ENCODE data around the gene MRTFA. TPM values are rescaled to one million over a fixed set of nuclear protein-coding genes. Genes with fewer than 3 reads are reported as not detected.
A peak's percentile ranks its signal among the peaks of the same experiment; 100 is the strongest.

Gene MRTFA
- total and polyA plus RNA-seq, 4 donors = 7.5 to 22.0 (median 9.6) TPM

GRCh38 chr22:40653361-40653760 is 16.8 kb upstream of the MRTFA start:
- H3K4me3 ChIP-seq (ENCODE audit: low read depth in 1 of 3, low read length in 3 of 3) = no peak overlapping the region
- TF ChIP-seq TAF1 (conservative IDR thresholded peaks at IDR 0.05) = no peak
- no peak for TF ChIP-seq HNF4G (IDR thresholded peaks at IDR 0.05)
- TF ChIP-seq, protein P1, sequence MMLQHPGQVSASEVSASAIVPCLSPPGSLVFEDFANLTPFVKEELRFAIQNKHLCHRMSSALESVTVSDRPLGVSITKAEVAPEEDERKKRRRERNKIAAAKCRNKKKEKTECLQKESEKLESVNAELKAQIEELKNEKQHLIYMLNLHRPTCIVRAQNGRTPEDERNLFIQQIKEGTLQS (IDR thresholded peaks at IDR 0.05) = no peak
- no peak for TF ChIP-seq FOXA2 (IDR thresholded peaks at IDR 0.05)
- TF ChIP-seq EGR1 (IDR thresholded peaks at IDR 0.05; ENCODE audit: low read depth in 2 of 2) = no peak
- no peak for TF ChIP-seq FOXA1 (IDR thresholded peaks at IDR 0.05)
- no peak for TF ChIP-seq NR2F2 (IDR thresholded peaks at IDR 0.05)
- no peak for TF ChIP-seq SP1 (IDR thresholded peaks at IDR 0.05)
- TF ChIP-seq HNF4A (conservative IDR thresholded peaks at IDR 0.05) = no peak
- TF ChIP-seq ZBTB33 (IDR thresholded peaks at IDR 0.05) = no peak
- TF ChIP-seq, protein P2, sequence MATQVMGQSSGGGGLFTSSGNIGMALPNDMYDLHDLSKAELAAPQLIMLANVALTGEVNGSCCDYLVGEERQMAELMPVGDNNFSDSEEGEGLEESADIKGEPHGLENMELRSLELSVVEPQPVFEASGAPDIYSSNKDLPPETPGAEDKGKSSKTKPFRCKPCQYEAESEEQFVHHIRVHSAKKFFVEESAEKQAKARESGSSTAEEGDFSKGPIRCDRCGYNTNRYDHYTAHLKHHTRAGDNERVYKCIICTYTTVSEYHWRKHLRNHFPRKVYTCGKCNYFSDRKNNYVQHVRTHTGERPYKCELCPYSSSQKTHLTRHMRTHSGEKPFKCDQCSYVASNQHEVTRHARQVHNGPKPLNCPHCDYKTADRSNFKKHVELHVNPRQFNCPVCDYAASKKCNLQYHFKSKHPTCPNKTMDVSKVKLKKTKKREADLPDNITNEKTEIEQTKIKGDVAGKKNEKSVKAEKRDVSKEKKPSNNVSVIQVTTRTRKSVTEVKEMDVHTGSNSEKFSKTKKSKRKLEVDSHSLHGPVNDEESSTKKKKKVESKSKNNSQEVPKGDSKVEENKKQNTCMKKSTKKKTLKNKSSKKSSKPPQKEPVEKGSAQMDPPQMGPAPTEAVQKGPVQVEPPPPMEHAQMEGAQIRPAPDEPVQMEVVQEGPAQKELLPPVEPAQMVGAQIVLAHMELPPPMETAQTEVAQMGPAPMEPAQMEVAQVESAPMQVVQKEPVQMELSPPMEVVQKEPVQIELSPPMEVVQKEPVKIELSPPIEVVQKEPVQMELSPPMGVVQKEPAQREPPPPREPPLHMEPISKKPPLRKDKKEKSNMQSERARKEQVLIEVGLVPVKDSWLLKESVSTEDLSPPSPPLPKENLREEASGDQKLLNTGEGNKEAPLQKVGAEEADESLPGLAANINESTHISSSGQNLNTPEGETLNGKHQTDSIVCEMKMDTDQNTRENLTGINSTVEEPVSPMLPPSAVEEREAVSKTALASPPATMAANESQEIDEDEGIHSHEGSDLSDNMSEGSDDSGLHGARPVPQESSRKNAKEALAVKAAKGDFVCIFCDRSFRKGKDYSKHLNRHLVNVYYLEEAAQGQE (IDR thresholded peaks at IDR 0.05) = no peak
- TF ChIP-seq RXRA (IDR thresholded peaks at IDR 0.05) = no peak
- no peak for TF ChIP-seq RAD21 (IDR thresholded peaks at IDR 0.05)
- TF ChIP-seq GABPA (IDR thresholded peaks at IDR 0.05 in 1 of 2, conservative IDR thresholded peaks at IDR 0.05 in 1 of 2) = no peak
- TF ChIP-seq YY1 (IDR thresholded peaks at IDR 0.05) = no peak
- no peaks in the 10 kb centered on the region for H3K36me3 ChIP-seq (ENCODE audit: control insufficient read depth in 4 of 4, insufficient read depth in 3 of 4, low read depth in 1 of 4, low read length in 3 of 4)
- WGBS = 96% methylated on average over 9 of the region's 9 CpGs
- no peaks in the 10 kb centered on the region for H3K9me3 ChIP-seq (ENCODE audit: control insufficient read depth in 4 of 4, low read length in 3 of 4)
- no peaks in the 10 kb centered on the region for H3K27me3 ChIP-seq (ENCODE audit: control insufficient read depth in 4 of 4, insufficient read depth in 4 of 4, low read length in 3 of 4)
- peak overlapping the region in 1 of 2 donors; percentile 12 for H3K27ac ChIP-seq (ENCODE audit: low read depth in 1 of 2, low read length in 2 of 2)
- peaks cover 2 to 16% (median 5%) of the 10 kb centered on the region in 4 donors for H3K4me1 ChIP-seq (ENCODE audit: control insufficient read depth in 4 of 4, insufficient read depth in 4 of 4, low read length in 3 of 4)
- H3K9ac ChIP-seq (ENCODE audit: low read depth in 1 of 2, low read length in 2 of 2) = no peak overlapping the region
- no peak for DNase-seq (ENCODE audit: low spot score)

DNA sequence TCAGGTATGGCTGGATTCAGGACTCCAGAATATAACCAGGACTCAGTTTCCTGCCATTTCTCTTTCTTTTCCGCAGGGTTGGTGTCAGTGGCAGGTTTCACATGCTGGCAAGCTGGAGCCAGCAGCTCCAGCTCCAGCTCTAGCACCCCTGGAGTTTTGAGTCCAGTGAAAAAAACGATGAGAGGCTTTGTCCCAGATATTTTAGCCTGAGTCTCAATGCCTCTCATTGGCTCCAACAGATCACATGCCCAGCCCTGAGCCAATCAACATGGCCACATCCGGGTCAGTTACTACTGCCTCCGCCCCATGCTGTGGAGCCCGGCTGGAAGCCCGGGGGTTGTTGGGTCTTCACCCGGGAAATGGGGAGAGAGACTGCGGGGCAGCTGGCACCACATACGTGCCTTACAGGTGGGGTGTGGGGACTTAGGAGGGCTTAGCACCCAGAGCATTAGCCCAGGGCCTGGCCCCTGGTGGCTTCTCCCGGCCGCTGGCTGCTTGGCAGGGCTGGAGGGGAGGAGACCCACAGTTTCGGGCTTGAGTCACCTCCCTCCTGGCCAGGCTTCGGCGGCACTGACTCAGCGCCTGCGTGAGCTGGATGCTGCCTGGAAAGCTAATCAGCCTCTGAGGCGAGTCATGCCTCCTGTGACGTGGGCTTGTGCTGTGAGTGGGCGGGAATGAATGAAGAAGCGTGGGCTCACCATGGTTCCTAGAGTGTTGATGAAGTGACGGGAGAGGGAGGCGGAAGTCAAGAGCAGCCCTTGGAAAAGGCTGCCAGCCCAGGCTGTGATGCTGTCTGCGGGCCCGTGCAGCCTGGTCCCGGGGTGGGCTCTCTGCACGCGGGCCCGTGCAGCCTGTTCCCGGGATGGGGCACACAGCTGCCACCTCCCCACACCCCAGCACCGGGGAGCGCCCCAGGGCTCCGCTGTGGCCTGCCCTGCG is 15.3 kb upstream of the MRTFA start:
- peak in 1 of 2 donors; percentile 61 for TF ChIP-seq JUND (IDR thresholded peaks at IDR 0.05)
- TF ChIP-seq, protein P1 (IDR thresholded peaks at IDR 0.05) = peak; percentile 14
- peak; percentile 53 for TF ChIP-seq NR2F2 (IDR thresholded peaks at IDR 0.05)
- no peak for TF ChIP-seq GABPA (IDR thresholded peaks at IDR 0.05 in 1 of 2, conservative IDR thresholded peaks at IDR 0.05 in 1 of 2)
- TF ChIP-seq SP1 (IDR thresholded peaks at IDR 0.05) = peak; percentile 28
- peak; percentile 57 for TF ChIP-seq YY1 (IDR thresholded peaks at IDR 0.05)
- no peak for TF ChIP-seq RXRA (IDR thresholded peaks at IDR 0.05)
- TF ChIP-seq TAF1 (conservative IDR thresholded peaks at IDR 0.05) = peak; percentile 61
- peak; percentile 57 to 75 for TF ChIP-seq EGR1 (IDR thresholded peaks at IDR 0.05; ENCODE audit: low read depth in 2 of 2)
- TF ChIP-seq HNF4A (conservative IDR thresholded peaks at IDR 0.05) = no peak
- no peaks in the 10 kb centered on the region for H3K27me3 ChIP-seq (ENCODE audit: control insufficient read depth in 4 of 4, insufficient read depth in 4 of 4, low read length in 3 of 4)
- H3K9me3 ChIP-seq (ENCODE audit: control insufficient read depth in 4 of 4, low read length in 3 of 4) = no peaks in the 10 kb centered on the region
- peak overlapping the region; percentile 71 to 74 for H3K9ac ChIP-seq (ENCODE audit: low read depth in 1 of 2, low read length in 2 of 2)
- 70% methylated on average over 33 of the region's 33 CpGs for WGBS
- H3K27ac ChIP-seq (ENCODE audit: low read depth in 1 of 2, low read length in 2 of 2) = peak overlapping the region; percentile 96 to 98
- no peaks in the 10 kb centered on the region for H3K36me3 ChIP-seq (ENCODE audit: control insufficient read depth in 4 of 4, insufficient read depth in 3 of 4, low read depth in 1 of 4, low read length in 3 of 4)
- DNase-seq (ENCODE audit: low spot score) = peak; percentile 47
- H3K4me3 ChIP-seq (ENCODE audit: low read depth in 1 of 3, low read length in 3 of 3) = peak overlapping the region in 2 of 3 donors; percentile 44 to 48
- peaks cover 2 to 16% (median 5%) of the 10 kb centered on the region in 4 donors for H3K4me1 ChIP-seq (ENCODE audit: control insufficient read depth in 4 of 4, insufficient read depth in 4 of 4, low read length in 3 of 4)
